Upper lobe of left lung (tissue), 6 donors: ENCODE data around the gene ZFHX3. TPM values are rescaled to one million over a fixed set of nuclear protein-coding genes. Genes with fewer than 3 reads are reported as not detected.

Experiments used
- ATAC-seq, 2 donors: fragments of 200-7000 bp; cut with Tn5 transposase; one replicate each; pipeline ENCODE4 v1.9.1; 2022; ENCODE audit warnings: mild to moderate bottlenecking in 2 of 2, moderate library complexity in 2 of 2; ENCODE audit not compliant: low FRiP score in 2 of 2
- DNase-seq, 2 donors: peaks; one replicate each; pipeline ENCODE4 v3.0.0-alpha.2; 2019 to 2020
- H3K27ac ChIP-seq, 4 donors: fragments of 200-600 bp; sonication (generic); one replicate each; pipeline ENCODE4 v1.5.1; 2016 to 2019
- H3K27me3 ChIP-seq, 4 donors: fragments of 200-600 bp; sonication (generic); one replicate each; pipeline ENCODE4 v1.5.1; 2017 to 2019
- H3K36me3 ChIP-seq, 4 donors: fragments of 200-600 bp; sonication (generic); one replicate each; pipeline ENCODE4 v1.5.1; 2016 to 2019
- H3K4me1 ChIP-seq, 4 donors: fragments of 200-600 bp; sonication (generic); one replicate each; pipeline ENCODE4 v1.5.1; 2018 to 2019
- H3K4me3 ChIP-seq, 4 donors: fragments of 200-600 bp; sonication (generic); one replicate each; pipeline ENCODE4 v1.5.1; 2017 to 2019; ENCODE audit warnings: mild to moderate bottlenecking in 2 of 4, moderate library complexity in 1 of 4
- H3K9me3 ChIP-seq, 4 donors: fragments of 200-600 bp; sonication (generic); one replicate each; pipeline ENCODE4 v1.5.1; 2018 to 2019
- EP300 ChIP-seq, 4 donors: sonication (generic); formaldehyde crosslinking; IDR thresholded peaks; one replicate each; pipeline ENCODE4 v1.5.1; 2017; ENCODE audit warnings: antibody characterized with exemption in 4 of 4, control low read depth in 2 of 4
- POLR2A ChIP-seq, 4 donors: fragments of 450-650 bp; IDR thresholded peaks; one replicate each; pipeline ENCODE4 v1.5.1; 2016 to 2017; ENCODE audit warnings: antibody characterized with exemption in 4 of 4, mild to moderate bottlenecking in 2 of 4
- POLR2AphosphoS5 ChIP-seq, 2 donors: sonication (generic); formaldehyde crosslinking; IDR thresholded peaks; one replicate each; pipeline ENCODE4 v1.5.1; 2017; ENCODE audit warnings: antibody characterized with exemption in 2 of 2
- WGBS, 2 donors: methylation state at CpG; one replicate each; pipeline ENCODE4 v1.1.5; 2017 to 2018; 5-methylcytosine and 5-hydroxymethylcytosine counted together
- total RNA-seq, 6 donors: library from RNA; depleted of rRNA in 4 of 6; stranded (reverse); fragments of >200 nt in 4 of 6; gene quantifications; one replicate each; pipeline versions ENCODE4 v1.1.0 to v1.2.1, GENCODE V29; 2016 to 2021
- TF ChIP-seq, protein P1 (sequence below), 6 experiments: fragments of 450-650 bp in 4 of 6; fragments of 200-600 bp in 2 of 6; sonication (generic) in 2 of 6; IDR thresholded peaks; one replicate each; pipeline ENCODE4 v1.5.1; 2016 to 2019; ENCODE audit warnings: antibody characterized with exemption in 6 of 6
- donor health status: DM: no; HTN: no; CAD: no; lungs with moderate emphysema.
- donor health status: DM: no; HTN: yes; CAD: no; lungs with severe emphysema.

The ZFHX3 gene
- total RNA-seq, 6 donors from 2014 or later, result 22.4 to 40.3 (median 27.0) TPM

GRCh38 chr16:72810480-72810879 is 237.4 kb downstream of the ZFHX3 start:
- Histone ChIP-seq H3K4me3 (no peak overlapping the region), H3K4me1 (no peaks in the 10 kb centered on the region), H3K36me3 (peaks cover 0 to 25% (median 15%) of the 10 kb centered on the region in 4 donors), H3K9me3 (no peaks in the 10 kb centered on the region), H3K27me3 (no peaks in the 10 kb centered on the region), H3K27ac (no peak overlapping the region)
- no peak for ATAC-seq
- no peak for DNase-seq
- 92 to 97% methylated on average over 2 of the region's 2 CpGs for WGBS, 2 donors
- TF ChIP-seq POLR2AphosphoS5 (IDR thresholded peaks at IDR 0.05), result no peak
- TF ChIP-seq, protein P1, sequence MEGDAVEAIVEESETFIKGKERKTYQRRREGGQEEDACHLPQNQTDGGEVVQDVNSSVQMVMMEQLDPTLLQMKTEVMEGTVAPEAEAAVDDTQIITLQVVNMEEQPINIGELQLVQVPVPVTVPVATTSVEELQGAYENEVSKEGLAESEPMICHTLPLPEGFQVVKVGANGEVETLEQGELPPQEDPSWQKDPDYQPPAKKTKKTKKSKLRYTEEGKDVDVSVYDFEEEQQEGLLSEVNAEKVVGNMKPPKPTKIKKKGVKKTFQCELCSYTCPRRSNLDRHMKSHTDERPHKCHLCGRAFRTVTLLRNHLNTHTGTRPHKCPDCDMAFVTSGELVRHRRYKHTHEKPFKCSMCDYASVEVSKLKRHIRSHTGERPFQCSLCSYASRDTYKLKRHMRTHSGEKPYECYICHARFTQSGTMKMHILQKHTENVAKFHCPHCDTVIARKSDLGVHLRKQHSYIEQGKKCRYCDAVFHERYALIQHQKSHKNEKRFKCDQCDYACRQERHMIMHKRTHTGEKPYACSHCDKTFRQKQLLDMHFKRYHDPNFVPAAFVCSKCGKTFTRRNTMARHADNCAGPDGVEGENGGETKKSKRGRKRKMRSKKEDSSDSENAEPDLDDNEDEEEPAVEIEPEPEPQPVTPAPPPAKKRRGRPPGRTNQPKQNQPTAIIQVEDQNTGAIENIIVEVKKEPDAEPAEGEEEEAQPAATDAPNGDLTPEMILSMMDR (IDR thresholded peaks at IDR 0.05), result no peak
- TF ChIP-seq POLR2A (IDR thresholded peaks at IDR 0.05), result no peak
- no peak for TF ChIP-seq EP300 (IDR thresholded peaks at IDR 0.05)

GRCh38 chr16:72809446-72809845 is 238.5 kb downstream of the ZFHX3 start:
- DNase-seq, result no peak
- WGBS, 2 donors, result 89 to 95% methylated on average over 4 of the region's 4 CpGs

DNA sequence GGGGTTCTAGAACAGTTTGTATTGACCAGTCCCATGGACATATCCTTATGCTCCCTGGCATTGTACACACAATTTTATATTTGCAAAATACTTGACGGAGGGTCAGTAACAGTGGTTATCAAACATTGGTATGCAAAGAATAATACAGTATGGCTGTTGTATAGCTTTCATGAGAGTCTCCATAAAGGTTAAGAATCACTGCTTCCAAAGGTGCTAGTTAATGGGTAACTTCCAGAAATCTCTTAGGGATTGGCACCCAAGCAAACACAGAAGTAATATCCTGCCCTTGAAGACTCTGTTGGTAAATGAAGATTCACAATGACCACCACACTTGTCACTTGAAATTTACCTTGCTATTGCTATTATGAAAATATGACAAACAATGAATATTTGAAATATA is 239.2 kb downstream of the ZFHX3 start:
- H3K9me3 ChIP-seq, result no peaks in the 10 kb centered on the region
- no peak overlapping the region for H3K4me3 ChIP-seq
- no peak for DNase-seq
- no peak for ATAC-seq
- H3K27ac ChIP-seq, result no peak overlapping the region
- H3K36me3 ChIP-seq, result peaks cover 0 to 28% (median 15%) of the 10 kb centered on the region in 4 donors
- no peaks in the 10 kb centered on the region for H3K27me3 ChIP-seq
- H3K4me1 ChIP-seq, result no peaks in the 10 kb centered on the region
- 88 to 95% methylated on average over 1 of the region's 1 CpG for WGBS, 2 donors
- TF ChIP-seq POLR2AphosphoS5 (IDR thresholded peaks at IDR 0.05), result no peak
- no peak for TF ChIP-seq POLR2A (IDR thresholded peaks at IDR 0.05)
- TF ChIP-seq EP300 (IDR thresholded peaks at IDR 0.05), result no peak
- TF ChIP-seq, protein P1 (IDR thresholded peaks at IDR 0.05), result no peak

More at GRCh38 chr16:72809446-72809845, 238.5 kb downstream of the ZFHX3 start:
- H3K4me3 ChIP-seq, result no peak overlapping the region
- no peak for ATAC-seq
- H3K9me3 ChIP-seq, result no peaks in the 10 kb centered on the region
- peaks cover 0 to 28% (median 15%) of the 10 kb centered on the region in 4 donors for H3K36me3 ChIP-seq
- no peaks in the 10 kb centered on the region for H3K4me1 ChIP-seq
- H3K27me3 ChIP-seq, result no peaks in the 10 kb centered on the region
- no peak overlapping the region for H3K27ac ChIP-seq
- no peak for TF ChIP-seq POLR2A (IDR thresholded peaks at IDR 0.05)
- no peak for TF ChIP-seq EP300 (IDR thresholded peaks at IDR 0.05)
- TF ChIP-seq, protein P1 (IDR thresholded peaks at IDR 0.05), result no peak
- no peak for TF ChIP-seq POLR2AphosphoS5 (IDR thresholded peaks at IDR 0.05)

- Histone ChIP-seq H3K27me3 (no peaks in the 10 kb centered on the region), H3K9me3 (no peaks in the 10 kb centered on the region), H3K4me3 (no peak overlapping the region), H3K4me1 (no peaks in the 10 kb centered on the region), H3K36me3 (peaks cover 0 to 28% (median 15%) of the 10 kb centered on the region in 4 donors), H3K27ac (no peak overlapping the region)
- WGBS, 2 donors, result 86 to 89% methylated on average over 3 of the region's 3 CpGs
- no peak for ATAC-seq
- DNase-seq, result no peak
- TF ChIP-seq, protein P1 (IDR thresholded peaks at IDR 0.05), result no peak
- TF ChIP-seq POLR2A (IDR thresholded peaks at IDR 0.05), result no peak
These were observed 240.7 kb downstream of the ZFHX3 start for GRCh38 chr16:72807245-72807644.

GRCh38 chr16:72805486-72805885 is 242.4 kb downstream of the ZFHX3 start:
- 91 to 95% methylated on average over 3 of the region's 3 CpGs for WGBS, 2 donors
- peaks cover 0 to 14% (median 6%) of the 10 kb centered on the region in 4 donors for H3K36me3 ChIP-seq
- TF ChIP-seq POLR2A (IDR thresholded peaks at IDR 0.05), result no peak
- TF ChIP-seq, protein P1 (IDR thresholded peaks at IDR 0.05), result no peak
- TF ChIP-seq EP300 (IDR thresholded peaks at IDR 0.05), result no peak
- TF ChIP-seq POLR2AphosphoS5 (IDR thresholded peaks at IDR 0.05), result no peak
- DNase-seq (no peak), ATAC-seq (no peak)
- H3K4me3 ChIP-seq, result no peak overlapping the region
- H3K9me3 ChIP-seq, result no peaks in the 10 kb centered on the region
- peaks cover 0 to 3% (median 0%) of the 10 kb centered on the region in 4 donors for H3K4me1 ChIP-seq
- no peaks in the 10 kb centered on the region for H3K27me3 ChIP-seq
- H3K27ac ChIP-seq, result no peak overlapping the region
